Measurements from ENCODE around the gene CLSTN2.

DNA sequence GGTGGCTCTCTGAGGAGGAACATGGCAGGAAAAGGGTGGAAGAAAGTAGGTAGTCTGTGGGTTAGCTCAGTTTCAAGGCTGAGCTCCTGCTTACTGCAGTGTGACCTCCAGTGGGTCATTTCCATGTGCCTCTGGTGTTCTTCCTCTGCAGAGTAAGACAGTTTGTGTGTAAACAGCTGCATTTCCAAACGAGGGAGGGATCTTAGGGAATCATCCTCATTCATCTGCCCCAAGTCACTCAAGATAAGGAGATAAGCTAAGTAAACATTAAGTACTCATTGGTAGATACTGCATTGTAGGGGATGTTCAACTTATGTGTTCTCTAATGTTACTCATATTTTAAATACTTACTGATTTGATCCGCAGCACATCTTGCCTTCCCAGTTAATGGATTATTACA lies 83.6 kb downstream of the CLSTN2 start:
- TF ChIP-seq, protein P1, sequence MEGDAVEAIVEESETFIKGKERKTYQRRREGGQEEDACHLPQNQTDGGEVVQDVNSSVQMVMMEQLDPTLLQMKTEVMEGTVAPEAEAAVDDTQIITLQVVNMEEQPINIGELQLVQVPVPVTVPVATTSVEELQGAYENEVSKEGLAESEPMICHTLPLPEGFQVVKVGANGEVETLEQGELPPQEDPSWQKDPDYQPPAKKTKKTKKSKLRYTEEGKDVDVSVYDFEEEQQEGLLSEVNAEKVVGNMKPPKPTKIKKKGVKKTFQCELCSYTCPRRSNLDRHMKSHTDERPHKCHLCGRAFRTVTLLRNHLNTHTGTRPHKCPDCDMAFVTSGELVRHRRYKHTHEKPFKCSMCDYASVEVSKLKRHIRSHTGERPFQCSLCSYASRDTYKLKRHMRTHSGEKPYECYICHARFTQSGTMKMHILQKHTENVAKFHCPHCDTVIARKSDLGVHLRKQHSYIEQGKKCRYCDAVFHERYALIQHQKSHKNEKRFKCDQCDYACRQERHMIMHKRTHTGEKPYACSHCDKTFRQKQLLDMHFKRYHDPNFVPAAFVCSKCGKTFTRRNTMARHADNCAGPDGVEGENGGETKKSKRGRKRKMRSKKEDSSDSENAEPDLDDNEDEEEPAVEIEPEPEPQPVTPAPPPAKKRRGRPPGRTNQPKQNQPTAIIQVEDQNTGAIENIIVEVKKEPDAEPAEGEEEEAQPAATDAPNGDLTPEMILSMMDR (IDR thresholded peaks at IDR 0.05), result no peak
- TF ChIP-seq POLR2AphosphoS5 (IDR thresholded peaks at IDR 0.05) (no peak), POLR2A (IDR thresholded peaks at IDR 0.05) (no peak)

Data from prostate gland (tissue), 2 donors.